GM18507 (cell line): Measurements from ENCODE around the gene SUPT3H.
"Not testable (repeated sequence)": the region's sequence is repeated elsewhere in the genome, so short reads cannot be mapped to it uniquely, and the experiment has no call there.

Experiments used
- DNase-seq: peaks from one replicate; pipeline ENCODE4 v3.0.0; 2011; ENCODE audit warnings: low read depth; ENCODE audit not compliant: insufficient read length; ENCODE audit errors: extremely low spot score
- FAIRE-seq: peaks from 2 replicates; lab custom pipeline; 2011; peaks lifted over from hg19 to GRCh38; lab: Jason Lieb, UNC

SUPT3H gene

GRCh38 chr6:45278367-45278766, 99.4 kb downstream of the SUPT3H start:
- no peak for DNase-seq
- no peak for FAIRE-seq

- not testable (repeated sequence) for FAIRE-seq, DNase-seq
These were observed 100.0 kb downstream of the SUPT3H start for GRCh38 chr6:45277741-45278140.

GRCh38 chr6:45275358-45275757, 102.4 kb downstream of the SUPT3H start:
- FAIRE-seq = no peak

GRCh38 chr6:45272626-45273025, 105.1 kb downstream of the SUPT3H start:
- DNase-seq (no peak), FAIRE-seq (no peak)

More at GRCh38 chr6:45275358-45275757, 102.4 kb downstream of the SUPT3H start:
- no peak for DNase-seq

- DNase-seq (no peak), FAIRE-seq (no peak)
These were observed 112.5 kb downstream of the SUPT3H start for GRCh38 chr6:45265246-45265645.

GRCh38 chr6:45260696-45261095, 117.0 kb downstream of the SUPT3H start:
- no peak for FAIRE-seq
- no peak for DNase-seq

- FAIRE-seq (no peak), DNase-seq (no peak)
These were observed 120.7 kb downstream of the SUPT3H start for GRCh38 chr6:45256697-45257695.

- no peak for FAIRE-seq
These were observed 122.3 kb downstream of the SUPT3H start for GRCh38 chr6:45255434-45255833.

GRCh38 chr6:45254253-45254652, 123.5 kb downstream of the SUPT3H start:
- DNase-seq (no peak), FAIRE-seq (no peak)

More at GRCh38 chr6:45255434-45255833, 122.3 kb downstream of the SUPT3H start:
- DNase-seq = no peak

GRCh38 chr6:45253453-45253852, 124.3 kb downstream of the SUPT3H start:
- DNase-seq (no peak), FAIRE-seq (no peak)

- DNase-seq (no peak), FAIRE-seq (no peak)
These were observed 146.1 kb downstream of the SUPT3H start for GRCh38 chr6:45231660-45232059.

- FAIRE-seq (no peak), DNase-seq (no peak)
These were observed 148.3 kb downstream of the SUPT3H start for GRCh38 chr6:45229416-45229815.

- FAIRE-seq (no peak), DNase-seq (no peak)
These were observed 151.7 kb downstream of the SUPT3H start for GRCh38 chr6:45226081-45226480.

GRCh38 chr6:45222380-45222779, 155.4 kb downstream of the SUPT3H start:
- FAIRE-seq (no peak), DNase-seq (no peak)

GRCh38 chr6:45215759-45216158, 162.0 kb downstream of the SUPT3H start:
- DNase-seq (no peak), FAIRE-seq (no peak)

- DNase-seq = no peak
- FAIRE-seq = no peak
These were observed 164.8 kb downstream of the SUPT3H start for GRCh38 chr6:45212976-45213375.

GRCh38 chr6:45209762-45210161, 168.0 kb downstream of the SUPT3H start:
- DNase-seq = no peak

GRCh38 chr6:45206793-45207492, 170.8 kb downstream of the SUPT3H start:
- no peak for DNase-seq
- no peak for FAIRE-seq

More at GRCh38 chr6:45209762-45210161, 168.0 kb downstream of the SUPT3H start:
- FAIRE-seq = no peak

GRCh38 chr6:45201484-45201883, 176.2 kb downstream of the SUPT3H start:
- DNase-seq (no peak), FAIRE-seq (no peak)

GRCh38 chr6:45200510-45200909, 177.2 kb downstream of the SUPT3H start:
- no peak for FAIRE-seq
- DNase-seq = no peak
